Activated CD4-positive, alpha-beta T cell treated with anti-CD3 and anti-CD28 coated beads for 36 hours (primary cell): ENCODE data around the gene TRDMT1. TPM values are rescaled to one million over a fixed set of nuclear protein-coding genes. Genes with fewer than 3 reads are reported as not detected.
"Not testable (repeated sequence)": the region's sequence is repeated elsewhere in the genome, so short reads cannot be mapped to it uniquely, and the experiment has no call there.

ENCODE experiments used
- ATAC-seq: fragments of 200-7000 bp; cut with Tn5 transposase; one replicate; pipeline ENCODE4 v1.10.0; 2021; ENCODE audit warnings: mild to moderate bottlenecking, moderate library complexity
- CTCF ChIA-PET: fragments of 350-600 bp; sonication (Branson Sonifier 250); formaldehyde crosslinking; loops from one replicate; lab custom pipeline; 2021; ENCODE audit warnings: antibody characterized with exemption; lab: Charles Lee
- POLR2A ChIA-PET: fragments of 350-600 bp; sonication (Branson Sonifier 250); formaldehyde crosslinking; loops from one replicate; lab custom pipeline; 2021; ENCODE audit warnings: antibody characterized with exemption, inconsistent platforms; lab: Charles Lee
- DNase-seq: peaks from one replicate; pipeline ENCODE4 v3.0.0-alpha.2; 2020
- H3K27ac Mint-ChIP-seq: one replicate; pipeline ENCODE4 v1.8.0; 2021; ENCODE audit warnings: mixed read lengths
- H3K27me3 Mint-ChIP-seq: one replicate; pipeline ENCODE4 v1.8.0; 2021; ENCODE audit warnings: mixed read lengths
- H3K36me3 Mint-ChIP-seq: one replicate; pipeline ENCODE4 v1.8.0; 2021; ENCODE audit warnings: low read depth, mixed read lengths
- H3K4me1 Mint-ChIP-seq: one replicate; pipeline ENCODE4 v1.8.0; 2021; ENCODE audit warnings: mixed read lengths
- H3K4me3 Mint-ChIP-seq: one replicate; pipeline ENCODE4 v1.8.0; 2021; ENCODE audit warnings: mild to moderate bottlenecking, moderate library complexity, mixed read lengths
- H3K9me3 Mint-ChIP-seq: one replicate; pipeline ENCODE4 v1.8.0; 2021; ENCODE audit warnings: low read depth, mixed read lengths
- intact Hi-C, 2 experiments: fragments of 100-400 bp; cut with DNase I in 1 of 2; cut with micrococcal nuclease in 1 of 2; formaldehyde crosslinking; loops; one replicate each; pipeline versions ENCODE4 v1.14.2 to v1.15.1; 2022 to 2024; cut with DNase I, micrococcal nuclease
- total RNA-seq, 2 experiments: library from RNA; stranded (reverse); gene quantifications; one replicate each; pipeline ENCODE4 v1.2.3, GENCODE V29; 2021

Gene TRDMT1
- total RNA-seq, 2 experiments from 2014 or later, result 6.6 to 11.6 TPM

DNA sequence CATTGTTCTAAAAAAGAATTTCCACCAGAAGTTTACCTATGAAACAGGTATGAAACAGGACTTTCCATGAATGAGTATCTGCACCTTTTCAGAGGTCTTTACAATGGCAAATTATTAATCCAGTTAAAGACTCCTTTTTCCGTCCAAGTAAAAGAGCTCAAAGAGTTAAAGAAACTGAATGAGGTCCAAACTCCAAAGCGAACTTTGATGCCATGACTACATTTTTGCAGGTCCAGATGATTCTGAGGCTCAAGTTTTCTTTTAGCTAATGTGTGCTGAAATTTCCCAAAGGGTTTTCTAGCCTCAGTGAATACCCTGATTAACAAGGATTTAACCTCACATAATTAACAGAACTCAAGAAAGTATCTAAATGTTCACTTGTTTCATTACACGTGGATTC lies 81.6 kb downstream of the TRDMT1 start:
- Mint-ChIP-seq H3K9me3 (no peaks in the 10 kb centered on the region), H3K36me3 (peaks cover 4% of the 10 kb centered on the region), H3K27me3 (no peaks in the 10 kb centered on the region), H3K4me1 (peaks cover 4% of the 10 kb centered on the region), H3K27ac (no peak overlapping the region), H3K4me3 (no peak overlapping the region)
- CTCF ChIA-PET, result no interaction called here
- no peak for DNase-seq
- intact Hi-C loops, result no loop called here
- no peak for ATAC-seq
- POLR2A ChIA-PET, result no interaction called here

DNA sequence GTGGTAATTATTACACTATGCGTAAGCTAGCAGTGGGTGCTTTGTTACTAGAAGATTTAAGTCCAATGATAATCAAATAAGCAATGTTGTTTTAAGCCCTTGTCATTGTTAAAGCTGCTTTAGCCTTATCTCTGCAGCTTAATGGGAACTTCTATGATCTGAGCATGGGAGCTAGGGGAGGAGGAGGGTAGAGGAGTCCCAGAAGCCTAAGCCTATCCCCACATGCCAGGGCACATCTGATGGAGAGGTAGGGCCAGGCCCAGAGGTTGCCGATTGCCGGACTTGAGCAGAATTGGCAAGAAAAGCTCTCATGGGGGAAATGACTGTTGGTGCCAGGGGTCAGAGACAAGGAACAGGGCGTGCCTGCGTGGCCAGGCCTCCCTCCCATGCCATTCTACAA lies 85.3 kb downstream of the TRDMT1 start:
- H3K4me3 Mint-ChIP-seq, result no peak overlapping the region
- POLR2A ChIA-PET, result no interaction called here
- DNase-seq (no peak), ATAC-seq (no peak)
- H3K4me1 Mint-ChIP-seq, result peaks cover 4% of the 10 kb centered on the region
- H3K27me3 Mint-ChIP-seq, result no peaks in the 10 kb centered on the region
- CTCF ChIA-PET, result no interaction called here
- no peak overlapping the region for H3K27ac Mint-ChIP-seq
- no peaks in the 10 kb centered on the region for H3K36me3 Mint-ChIP-seq
- intact Hi-C loops, result no loop called here
- H3K9me3 Mint-ChIP-seq, result no peaks in the 10 kb centered on the region

DNA sequence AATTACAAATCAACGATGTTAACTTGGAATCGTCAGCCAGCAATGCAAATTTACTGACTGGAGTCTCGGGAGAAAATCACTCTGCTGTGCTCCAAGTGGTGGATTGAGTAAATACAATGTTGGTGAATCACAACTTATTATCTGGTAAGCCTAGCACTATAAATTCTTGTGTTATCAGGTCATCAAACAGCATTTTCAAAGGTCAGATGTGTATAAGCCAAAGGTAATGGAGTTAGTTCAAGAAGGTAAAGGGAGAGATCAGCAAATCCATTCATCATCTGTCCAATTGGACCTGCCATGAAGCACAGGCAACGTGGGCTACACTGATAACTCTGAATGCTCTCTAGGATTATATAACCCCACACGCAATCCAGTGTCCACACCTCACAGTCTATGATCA lies 85.8 kb downstream of the TRDMT1 start:
- no peaks in the 10 kb centered on the region for H3K27me3 Mint-ChIP-seq
- H3K27ac Mint-ChIP-seq, result no peak overlapping the region
- no peak for DNase-seq
- POLR2A ChIA-PET, result interaction anchor here (0.7 kb wide), 1 partner anchor 224 kb away, joined by 6 read pairs; no protein-coding TSS in a partner anchor
- intact Hi-C loops, result no loop called here
- H3K4me1 Mint-ChIP-seq, result peaks cover 4% of the 10 kb centered on the region
- H3K4me3 Mint-ChIP-seq, result no peak overlapping the region
- no peaks in the 10 kb centered on the region for H3K9me3 Mint-ChIP-seq
- CTCF ChIA-PET, result interaction anchor here (0.6 kb wide), 1 partner anchor 41 kb away, joined by 4 read pairs; no protein-coding TSS in a partner anchor
- H3K36me3 Mint-ChIP-seq, result no peaks in the 10 kb centered on the region
- ATAC-seq, result no peak

DNA sequence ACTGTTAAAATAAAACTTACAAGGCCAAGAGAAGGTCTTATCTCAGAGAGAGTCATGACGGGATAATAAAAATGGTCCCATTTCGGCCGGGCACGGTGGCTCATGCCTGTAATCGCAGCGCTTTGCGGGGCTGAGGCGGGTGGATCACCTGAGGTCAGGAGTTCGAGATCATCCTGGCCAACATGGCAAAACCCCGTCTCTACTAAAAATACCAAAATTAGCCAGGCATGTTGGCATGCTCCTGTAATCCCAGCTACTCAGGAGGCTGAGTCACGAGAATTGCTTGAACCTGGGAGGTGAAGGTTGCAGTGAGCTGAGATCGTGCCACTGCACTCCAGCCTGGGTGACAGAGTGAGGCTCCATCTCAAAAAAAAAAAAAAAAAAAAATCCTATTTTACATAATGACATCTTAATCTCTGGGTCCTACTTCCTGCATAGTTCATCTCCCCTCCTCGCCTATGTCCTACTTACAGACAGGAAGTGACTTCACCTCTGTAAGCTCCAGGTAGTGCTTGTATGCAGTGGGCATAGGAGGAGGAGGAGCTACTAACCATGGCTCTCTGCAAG lies 86.5 kb downstream of the TRDMT1 start:
- H3K27me3 Mint-ChIP-seq, H3K4me1 Mint-ChIP-seq, H3K36me3 Mint-ChIP-seq, H3K9me3 Mint-ChIP-seq, H3K27ac Mint-ChIP-seq, H3K4me3 Mint-ChIP-seq, DNase-seq, intact Hi-C loops: not testable (repeated sequence)
- peak; percentile 81 for ATAC-seq
- ChIA-PET POLR2A (interaction anchor here (0.7 kb wide), 1 partner anchor 223 kb away, joined by 6 read pairs; no protein-coding TSS in a partner anchor), CTCF (interaction anchor here (0.6 kb wide), 1 partner anchor 42 kb away, joined by 4 read pairs; no protein-coding TSS in a partner anchor)

DNA sequence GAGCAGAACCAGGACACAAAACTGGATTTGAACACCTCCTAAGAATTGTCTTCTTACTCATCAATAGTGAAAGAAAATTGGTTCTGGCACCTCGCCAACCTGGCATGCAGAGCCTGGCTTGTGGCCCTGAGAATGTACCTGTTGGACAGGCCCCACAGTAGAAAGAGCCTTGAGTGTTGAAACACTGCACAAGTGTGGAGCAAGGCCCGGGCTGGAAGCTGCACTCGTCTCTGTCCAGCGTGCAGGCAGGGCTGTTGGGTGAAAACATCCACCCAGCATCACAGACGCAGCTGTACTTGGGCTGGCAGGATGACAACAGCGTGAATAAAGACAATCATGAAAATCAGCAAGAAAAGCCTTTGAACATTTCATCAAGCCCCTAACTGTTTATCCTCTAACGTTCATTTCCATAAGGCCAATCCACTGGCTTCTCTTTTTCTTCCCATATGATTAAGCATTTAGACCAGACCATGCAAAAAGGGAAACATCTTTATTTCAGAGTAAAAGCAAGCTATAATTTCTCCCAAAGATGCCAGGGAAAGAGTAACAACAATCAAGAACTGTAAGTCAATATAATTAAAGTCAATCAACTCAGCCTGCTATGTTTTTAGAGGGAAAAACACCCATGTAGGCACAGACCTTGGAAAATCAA lies 87.5 kb downstream of the TRDMT1 start:
- ChIA-PET CTCF (no interaction called here), POLR2A (interaction anchor here (0.6 kb wide), 1 partner anchor 343 kb away, joined by 4 read pairs; no protein-coding TSS in a partner anchor)
- Mint-ChIP-seq H3K4me3 (no peak overlapping the region), H3K4me1 (peaks cover 10% of the 10 kb centered on the region), H3K27ac (no peak overlapping the region), H3K27me3 (no peaks in the 10 kb centered on the region), H3K9me3 (no peaks in the 10 kb centered on the region), H3K36me3 (no peaks in the 10 kb centered on the region)
- ATAC-seq (no peak), DNase-seq (peak; percentile 22)
- intact Hi-C loops, result no loop called here

DNA sequence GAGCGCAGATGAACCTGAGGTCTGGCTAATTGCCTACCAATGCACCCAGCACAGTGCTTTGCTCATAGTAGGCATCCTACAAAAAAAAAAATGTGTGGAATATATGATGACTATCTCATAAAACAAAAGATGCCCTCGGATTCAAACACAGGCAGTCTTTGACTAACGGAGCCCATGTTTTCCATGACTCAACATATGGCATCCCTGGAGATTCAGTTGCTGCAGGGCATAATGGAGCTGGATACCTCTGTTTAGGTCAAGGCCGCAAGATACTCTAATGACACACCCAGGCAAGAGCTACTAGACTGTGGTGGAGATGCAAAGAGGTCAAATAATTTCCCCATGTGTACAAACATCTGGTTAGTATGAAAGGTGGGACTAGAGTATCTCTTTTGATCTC lies 88.1 kb downstream of the TRDMT1 start:
- CTCF ChIA-PET, result no interaction called here
- ATAC-seq (no peak), DNase-seq (no peak)
- Mint-ChIP-seq H3K27ac (no peak overlapping the region), H3K4me3 (no peak overlapping the region), H3K9me3 (no peaks in the 10 kb centered on the region), H3K27me3 (no peaks in the 10 kb centered on the region), H3K4me1 (peaks cover 10% of the 10 kb centered on the region), H3K36me3 (no peaks in the 10 kb centered on the region)
- POLR2A ChIA-PET, result no interaction called here
- intact Hi-C loops, result no loop called here

DNA sequence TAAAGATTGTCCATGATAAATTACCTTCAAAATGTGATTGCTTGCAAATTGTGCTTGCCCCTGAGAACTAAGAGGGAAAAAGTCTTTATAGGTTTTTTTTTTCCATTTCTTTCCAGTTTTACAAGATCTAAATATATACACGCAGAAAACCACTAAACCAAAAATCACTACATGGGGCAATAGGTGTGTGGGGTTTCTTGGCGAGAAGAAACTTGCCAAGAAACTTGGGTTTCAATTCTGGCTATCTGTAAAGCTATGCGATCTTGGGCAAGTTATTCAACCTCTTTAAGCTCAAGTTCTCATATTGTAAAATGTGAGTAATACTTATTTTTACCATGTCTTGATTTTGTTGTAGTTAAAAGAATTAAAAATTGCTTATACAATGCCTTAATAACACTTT lies 88.9 kb downstream of the TRDMT1 start:
- DNase-seq (no peak), ATAC-seq (no peak)
- Mint-ChIP-seq H3K9me3 (no peaks in the 10 kb centered on the region), H3K36me3 (no peaks in the 10 kb centered on the region), H3K27me3 (no peaks in the 10 kb centered on the region), H3K4me1 (peaks cover 10% of the 10 kb centered on the region), H3K27ac (no peak overlapping the region), H3K4me3 (no peak overlapping the region)
- intact Hi-C loops, result no loop called here
- ChIA-PET CTCF (no interaction called here), POLR2A (no interaction called here)

DNA sequence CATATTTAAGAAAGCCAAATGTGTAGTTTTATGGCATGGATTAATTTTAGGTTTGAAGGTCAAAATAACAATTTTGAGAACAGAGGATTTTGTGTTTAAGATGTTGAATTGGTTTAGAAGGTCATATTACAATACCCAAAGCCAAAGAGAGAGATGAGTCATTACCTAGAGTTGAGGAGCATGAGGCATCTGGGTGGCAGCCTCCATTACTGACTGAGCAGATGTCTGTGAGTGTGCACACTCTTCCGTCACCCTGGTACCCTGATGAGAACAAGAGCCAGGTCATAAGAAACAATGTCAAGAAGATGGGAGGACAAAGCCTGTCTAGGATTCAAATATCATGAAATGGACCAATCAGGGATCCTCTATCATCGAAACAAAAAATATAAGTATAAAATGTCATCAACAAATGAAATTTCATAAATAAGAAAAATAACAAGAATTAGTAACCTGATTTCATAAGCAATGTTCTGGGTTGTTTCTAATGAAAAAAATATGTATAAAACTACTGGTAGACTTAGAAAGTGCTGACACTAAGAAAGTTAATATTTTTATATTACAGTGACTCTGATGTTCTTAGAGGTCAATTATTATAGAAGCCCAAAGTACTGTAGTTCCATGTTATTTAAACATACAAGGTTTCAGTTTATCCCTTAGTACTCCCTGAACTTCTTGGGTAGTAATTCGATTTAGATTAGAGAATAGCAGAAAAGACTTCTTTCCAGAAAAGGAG lies 91.8 kb downstream of the TRDMT1 start:
- Mint-ChIP-seq H3K9me3 (no peaks in the 10 kb centered on the region), H3K36me3 (no peaks in the 10 kb centered on the region), H3K27me3 (no peaks in the 10 kb centered on the region), H3K27ac (no peak overlapping the region), H3K4me1 (peaks cover 7% of the 10 kb centered on the region), H3K4me3 (no peak overlapping the region)
- intact Hi-C loops, result no loop called here
- CTCF ChIA-PET, result no interaction called here
- POLR2A ChIA-PET, result no interaction called here
- ATAC-seq, result peak; percentile 93
- DNase-seq, result peak; percentile 31

DNA sequence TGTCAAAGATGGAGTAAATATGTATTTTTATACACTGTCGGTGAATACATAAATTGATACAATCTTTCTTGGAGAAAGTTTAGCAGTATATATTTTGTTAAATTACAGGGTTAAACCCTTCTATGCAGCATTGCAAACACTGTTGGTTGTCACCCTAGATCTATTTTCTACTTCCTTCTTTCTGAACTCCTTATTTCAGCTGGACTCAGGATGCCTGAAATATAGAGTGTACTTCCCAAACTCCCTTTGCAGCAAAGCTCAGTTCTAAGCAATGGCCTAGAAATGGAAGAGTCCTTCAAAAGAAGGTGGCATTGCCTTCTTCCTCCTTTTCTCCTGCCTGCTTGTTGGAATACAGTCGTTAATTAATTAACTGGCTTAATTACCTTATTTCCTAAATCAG lies 92.4 kb downstream of the TRDMT1 start:
- no peaks in the 10 kb centered on the region for H3K9me3 Mint-ChIP-seq
- intact Hi-C loops, result no loop called here

DNA sequence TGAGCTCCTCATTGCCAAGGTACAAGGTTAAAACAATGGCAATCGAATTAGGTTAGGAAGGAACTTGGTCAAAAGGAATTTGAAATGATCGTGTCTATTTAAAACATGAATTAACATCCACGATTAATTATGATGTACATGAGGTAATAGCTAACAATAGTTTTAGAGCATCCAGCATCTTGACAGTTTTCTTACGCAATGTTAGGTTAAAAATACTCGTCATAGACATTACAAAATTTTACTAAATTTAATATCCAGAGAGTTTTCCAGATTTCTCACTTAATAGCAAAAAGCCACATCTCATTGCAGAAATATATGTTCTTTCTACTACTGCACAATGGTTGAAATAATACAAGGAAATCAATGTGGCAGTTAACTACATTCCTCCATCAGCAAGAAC lies 94.5 kb downstream of the TRDMT1 start:
- H3K4me3 Mint-ChIP-seq, result no peak overlapping the region
- no peak for ATAC-seq
- POLR2A ChIA-PET, result no interaction called here
- H3K9me3 Mint-ChIP-seq, result no peaks in the 10 kb centered on the region
- CTCF ChIA-PET, result interaction anchor here (0.6 kb wide), 1 partner anchor 272 kb away, joined by 5 read pairs; no protein-coding TSS in a partner anchor
- H3K27me3 Mint-ChIP-seq, result no peaks in the 10 kb centered on the region
- intact Hi-C loops, result no loop called here
- no peak for DNase-seq
- peaks cover 3% of the 10 kb centered on the region for H3K36me3 Mint-ChIP-seq
- H3K4me1 Mint-ChIP-seq, result peaks cover 7% of the 10 kb centered on the region
- H3K27ac Mint-ChIP-seq, result no peak overlapping the region

More for the DNA sequence above, 92.4 kb downstream of the TRDMT1 start:
- Mint-ChIP-seq H3K36me3 (peaks cover 3% of the 10 kb centered on the region), H3K27ac (no peak overlapping the region), H3K4me1 (peaks cover 7% of the 10 kb centered on the region), H3K4me3 (no peak overlapping the region), H3K27me3 (no peaks in the 10 kb centered on the region)
- POLR2A ChIA-PET, result no interaction called here
- no peak for ATAC-seq
- no peak for DNase-seq
- CTCF ChIA-PET, result no interaction called here

DNA sequence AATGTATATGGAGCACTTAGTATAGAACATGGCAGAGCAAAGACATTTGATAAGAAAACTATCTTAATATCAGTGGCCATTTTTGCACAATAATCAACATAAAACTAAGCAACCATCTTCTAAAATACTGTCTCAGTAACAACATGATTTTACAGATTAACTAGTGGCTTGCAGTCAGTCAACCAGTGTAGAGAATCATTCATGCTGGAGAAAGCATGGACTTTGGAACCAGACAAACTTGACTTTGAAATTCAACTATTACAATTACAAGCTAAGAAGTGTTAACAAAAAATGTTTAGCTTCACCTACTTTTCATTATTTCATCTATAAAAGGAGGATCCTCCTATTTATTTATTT lies 99.6 kb downstream of the TRDMT1 start:
- Mint-ChIP-seq H3K4me3 (no peak overlapping the region), H3K4me1 (no peaks in the 10 kb centered on the region), H3K27ac (no peak overlapping the region), H3K27me3 (no peaks in the 10 kb centered on the region), H3K9me3 (no peaks in the 10 kb centered on the region), H3K36me3 (peaks cover 3% of the 10 kb centered on the region)
- CTCF ChIA-PET, result no interaction called here
- ATAC-seq (no peak), DNase-seq (no peak)
- intact Hi-C loops, result no loop called here
- POLR2A ChIA-PET, result no interaction called here
